CD4-positive, alpha-beta T cell treated with Interleukin-17A for 4 hours (primary cell): Measurements from ENCODE around the gene CCDC9B.
A peak's percentile ranks its signal among the peaks of the same experiment; 100 is the strongest.

Source experiments
- DNase-seq: peaks from one replicate; pipeline ENCODE4 v3.0.0-alpha.2; 2020; ENCODE audit warnings: mixed read lengths

CCDC9B gene

DNA sequence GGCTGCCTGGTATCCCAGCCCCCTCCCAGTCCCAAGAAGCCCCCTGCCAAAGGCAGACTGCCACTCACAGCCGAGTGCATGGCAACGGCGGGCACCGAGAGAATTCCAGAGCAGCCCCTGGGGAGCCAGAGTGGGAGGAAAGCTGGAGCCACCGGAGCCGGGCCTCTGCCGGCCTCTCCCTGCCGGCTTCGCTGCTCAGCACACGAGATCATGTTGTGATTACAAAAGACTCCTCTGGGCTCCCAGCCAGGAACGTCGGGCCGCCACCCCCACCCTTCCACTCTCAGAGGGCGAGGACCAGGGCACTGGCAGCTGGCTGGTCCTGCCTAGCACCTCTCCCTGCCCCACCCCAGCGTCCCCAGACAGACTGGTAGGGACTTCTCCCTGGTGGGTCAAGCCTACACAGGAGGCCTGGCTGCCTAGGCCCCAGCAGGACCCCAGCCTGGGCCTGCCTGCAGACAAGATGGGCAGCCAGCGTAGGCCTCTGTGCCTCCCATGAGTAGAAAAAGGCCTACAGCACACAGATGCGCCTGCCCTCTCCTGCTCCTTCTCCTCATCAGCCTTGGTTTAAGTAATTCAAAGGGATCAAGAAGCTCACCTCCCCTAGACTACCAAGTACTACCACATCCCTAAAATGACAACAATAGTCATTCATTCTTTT lies at the start of gene CCDC9B:
Gene CCDC9B, minus strand, starts transcription at position 200 of the 661 bp plus-strand sequence. Its CDS starts 120 bp downstream, at position 80.
- DNase-seq: no peak

- no peak for DNase-seq
These were observed 49.3 kb upstream of the CCDC9B start for GRCh38 chr15:40389824-40390595.

GRCh38 chr15:40388941-40389823 lies 48.4 kb upstream of the CCDC9B start:
- no peak for DNase-seq

DNA sequence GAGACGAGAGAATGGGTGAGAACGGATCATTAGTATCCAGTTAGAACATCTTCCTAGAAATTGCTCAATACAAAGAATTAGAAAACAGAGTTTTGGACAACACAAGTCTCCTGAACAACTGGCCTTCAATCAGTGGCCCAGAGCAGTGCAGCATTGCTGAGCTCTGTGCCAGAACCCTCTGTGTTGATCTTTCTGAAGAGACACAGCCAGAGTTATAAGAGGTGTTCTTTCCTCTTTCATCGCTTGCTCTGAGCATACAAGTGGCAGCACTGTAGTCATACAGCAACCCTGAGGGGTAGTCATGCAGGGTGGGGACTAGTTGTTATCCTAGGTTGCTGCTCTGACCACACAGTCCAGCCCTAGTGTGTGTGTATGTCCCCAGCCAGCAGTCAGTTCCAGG lies 45.7 kb upstream of the CCDC9B start:
- no peak for DNase-seq

GRCh38 chr15:40382580-40383456 lies 42.1 kb upstream of the CCDC9B start, which contains the start of gene KNSTRN:
TSS of gene KNSTRN (plus strand) at chr15:40382721. CDS start at chr15:40382836, 115 bp downstream.
- peak; percentile 96 for DNase-seq

GRCh38 chr15:40381818-40382529 lies 41.2 kb upstream of the CCDC9B start:
- no peak for DNase-seq

DNA sequence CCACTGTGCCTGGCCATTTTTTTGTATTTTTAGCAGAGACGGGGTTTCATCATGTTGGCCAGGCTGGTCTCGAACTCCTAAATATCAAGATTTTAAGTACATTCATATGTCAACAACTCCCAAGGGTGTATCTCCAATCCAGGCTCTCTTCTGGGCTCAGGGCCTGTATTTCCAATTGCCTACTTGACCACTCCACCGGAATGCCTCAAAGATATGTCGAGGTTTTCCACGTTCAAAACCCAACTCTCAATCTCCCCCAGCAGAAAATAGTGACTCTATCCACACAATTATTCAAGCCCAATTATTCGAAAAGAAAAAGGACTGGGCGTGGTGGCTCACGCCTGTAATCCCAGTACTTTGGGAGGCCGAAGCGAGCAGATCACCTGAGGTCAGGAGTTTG lies 39.9 kb upstream of the CCDC9B start:
- no peak for DNase-seq

GRCh38 chr15:40379853-40380252 lies 39.1 kb upstream of the CCDC9B start:
- no peak for DNase-seq

- DNase-seq: no peak
These were observed 38.6 kb upstream of the CCDC9B start for GRCh38 chr15:40379374-40379773.

DNA sequence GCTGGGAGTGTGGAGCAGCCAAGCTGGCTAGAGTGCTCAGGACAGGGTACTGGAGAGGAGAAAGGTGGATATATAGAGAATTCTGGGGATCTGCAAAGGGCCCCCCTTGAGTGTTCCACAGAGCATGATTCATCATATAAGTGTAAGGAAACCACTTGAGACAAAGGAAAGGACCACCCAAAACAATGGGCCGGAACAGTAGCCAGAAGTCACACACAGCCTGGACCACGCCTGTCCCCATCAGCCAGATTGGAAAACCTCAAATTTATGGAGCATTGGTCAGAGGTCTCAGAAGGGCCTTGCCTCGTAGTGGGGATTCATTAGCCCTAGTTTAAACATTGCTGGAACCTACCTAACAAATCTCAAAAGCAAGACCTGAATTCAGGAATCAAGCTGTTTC lies 36.9 kb upstream of the CCDC9B start:
- DNase-seq: no peak

GRCh38 chr15:40372981-40373380 lies 32.2 kb upstream of the CCDC9B start:
- no peak for DNase-seq

- no peak for DNase-seq
These were observed 29.2 kb upstream of the CCDC9B start for GRCh38 chr15:40369971-40370370.

GRCh38 chr15:40369474-40369869 lies 28.7 kb upstream of the CCDC9B start:
- DNase-seq: no peak

DNA sequence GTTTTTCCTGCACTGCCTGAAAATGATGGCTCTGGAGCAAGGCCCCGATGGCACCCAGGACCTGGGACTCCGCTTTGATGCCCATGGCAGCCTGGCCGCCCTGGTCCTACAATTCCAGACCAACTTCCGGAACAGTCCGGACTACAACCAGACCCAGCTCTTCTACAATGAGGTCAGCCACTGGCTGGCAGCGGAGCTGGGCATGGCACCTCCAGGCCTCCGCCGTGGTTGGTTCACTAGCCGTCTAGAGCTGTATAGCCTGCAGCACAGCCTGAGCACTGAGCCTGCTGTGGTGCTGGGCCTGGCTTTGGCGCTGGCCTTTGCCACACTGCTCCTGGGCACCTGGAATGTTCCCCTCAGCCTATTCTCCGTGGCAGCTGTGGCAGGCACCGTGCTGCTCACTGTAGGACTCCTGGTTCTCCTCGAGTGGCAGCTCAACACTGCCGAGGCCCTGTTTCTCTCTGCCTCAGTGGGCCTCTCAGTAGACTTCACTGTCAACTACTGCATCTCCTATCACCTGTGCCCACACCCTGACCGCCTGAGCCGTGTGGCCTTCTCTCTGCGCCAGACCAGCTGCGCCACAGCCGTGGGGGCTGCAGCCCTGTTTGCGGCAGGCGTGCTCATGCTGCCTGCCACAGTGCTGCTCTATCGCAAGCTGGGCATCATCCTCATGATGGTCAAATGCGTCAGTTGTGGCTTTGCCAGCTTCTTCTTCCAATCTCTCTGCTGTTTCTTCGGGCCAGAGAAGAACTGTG lies 28.2 kb upstream of the CCDC9B start:
- no peak for DNase-seq

DNA sequence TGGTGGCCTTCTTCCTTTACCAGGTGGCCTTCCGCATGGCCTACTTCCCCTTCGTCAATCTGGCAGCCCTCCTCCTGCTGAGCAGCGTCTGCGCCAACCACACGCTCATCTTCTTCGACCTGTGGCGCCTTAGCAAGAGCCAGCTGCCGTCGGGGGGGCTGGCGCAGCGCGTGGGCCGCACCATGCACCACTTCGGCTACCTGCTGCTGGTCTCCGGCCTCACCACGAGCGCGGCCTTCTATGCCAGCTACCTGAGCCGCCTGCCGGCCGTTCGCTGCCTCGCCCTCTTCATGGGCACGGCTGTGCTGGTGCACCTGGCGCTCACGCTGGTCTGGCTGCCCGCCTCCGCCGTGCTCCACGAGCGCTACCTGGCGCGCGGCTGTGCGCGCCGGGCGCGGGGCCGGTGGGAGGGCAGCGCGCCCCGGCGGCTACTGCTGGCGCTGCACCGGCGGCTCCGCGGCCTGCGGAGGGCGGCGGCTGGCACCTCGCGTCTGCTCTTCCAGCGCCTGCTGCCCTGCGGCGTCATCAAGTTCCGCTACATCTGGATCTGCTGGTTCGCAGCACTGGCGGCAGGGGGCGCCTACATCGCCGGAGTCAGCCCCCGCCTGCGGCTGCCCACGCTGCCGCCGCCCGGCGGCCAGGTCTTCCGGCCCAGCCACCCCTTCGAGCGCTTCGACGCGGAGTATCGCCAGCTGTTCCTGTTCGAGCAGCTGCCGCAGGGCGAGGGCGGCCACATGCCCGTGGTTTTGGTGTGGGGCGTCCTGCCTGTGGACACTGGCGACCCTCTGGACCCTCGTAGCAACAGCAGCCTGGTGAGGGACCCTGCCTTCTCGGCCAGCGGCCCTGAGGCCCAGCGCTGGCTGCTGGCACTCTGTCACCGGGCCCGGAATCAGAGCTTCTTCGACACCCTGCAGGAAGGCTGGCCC lies 27.2 kb upstream of the CCDC9B start:
- peak; percentile 89 for DNase-seq

- no peak for DNase-seq
These were observed 26.6 kb upstream of the CCDC9B start for GRCh38 chr15:40367371-40367685.

GRCh38 chr15:40366457-40367370 lies 26.0 kb upstream of the CCDC9B start:
- no peak for DNase-seq

DNA sequence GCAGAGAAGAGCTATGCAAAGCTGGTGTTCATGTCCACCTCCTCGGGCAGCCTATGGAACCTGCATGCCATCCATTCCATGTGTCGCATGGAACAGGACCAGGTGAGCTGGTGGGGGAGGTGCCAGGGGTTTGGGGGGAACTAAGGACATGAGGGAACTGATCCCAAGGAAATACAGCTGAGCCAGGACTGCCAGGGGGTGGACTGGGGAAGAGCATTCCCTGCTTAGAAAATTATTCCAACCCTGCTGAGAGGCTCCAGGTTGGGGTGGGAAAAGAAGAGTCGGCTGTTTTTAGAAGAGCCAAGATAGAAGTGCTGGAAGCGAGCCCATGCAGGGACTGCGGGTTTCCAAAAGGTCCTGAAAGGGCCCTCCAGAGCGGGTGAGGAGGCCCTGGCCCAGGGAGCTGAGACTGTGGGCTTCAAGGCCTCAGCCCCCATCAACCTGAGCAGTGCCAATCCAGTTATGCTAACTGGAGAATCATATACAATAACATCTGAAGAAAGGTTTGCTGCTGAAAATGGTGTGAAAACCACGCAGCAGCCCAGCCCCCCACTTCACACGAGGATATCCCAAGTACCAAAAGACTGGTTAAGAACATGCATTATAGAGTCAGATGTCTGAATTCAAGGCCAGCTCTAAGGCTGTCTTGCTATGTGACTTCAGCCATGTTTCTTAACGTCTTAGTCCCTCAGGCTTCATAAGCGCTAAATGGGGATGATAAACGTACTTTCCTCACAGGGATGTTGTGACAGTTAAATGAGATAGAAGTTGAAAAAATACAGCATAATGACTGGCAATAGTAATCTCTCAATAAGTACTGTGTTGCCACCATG lies 25.1 kb upstream of the CCDC9B start:
- no peak for DNase-seq
